Measurements from ENCODE around the gene HIBADH. TPM values are rescaled to one million over a fixed set of nuclear protein-coding genes. Genes with fewer than 3 reads are reported as not detected.

Gene HIBADH
- total and polyA plus RNA-seq, 10 donors = 12.4 to 38.6 (median 22.6) TPM

- H3K27ac ChIP-seq = no peak overlapping the region
- H3K4me1 ChIP-seq = no peaks in the 10 kb centered on the region
- H3K36me3 ChIP-seq = peaks cover 0 to 44% (median 6%) of the 10 kb centered on the region in 6 donors
- no peaks in the 10 kb centered on the region for H3K27me3 ChIP-seq (replicated peaks in 1 of 7)
- WGBS, 5 donors = 82 to 92% (median 90%) methylated on average over 1 of the region's 1 CpG
- intact Hi-C loops (cut with DNase I; ENCODE audit: low total_unique reads) = no loop called here
- no peak overlapping the region for H3K4me3 ChIP-seq
- no peaks in the 10 kb centered on the region for H3K9me3 ChIP-seq
- TF ChIP-seq CTCF (IDR thresholded peaks at IDR 0.05 in 8 of 11, conservative IDR thresholded peaks at IDR 0.05 in 3 of 11) = no peak
- TF ChIP-seq POLR2A (IDR thresholded peaks at IDR 0.05) = no peak
- TF ChIP-seq POLR2AphosphoS5 (IDR thresholded peaks at IDR 0.05) = no peak
- no peak for DNase-seq
Observed at GRCh38 chr7:27532314-27532713, 130.4 kb downstream of the HIBADH start.

GRCh38 chr7:27527348-27527714, 135.4 kb downstream of the HIBADH start:
- WGBS, 5 donors = 70 to 90% (median 80%) methylated on average over 2 of the region's 2 CpGs
- Histone ChIP-seq H3K27me3 (replicated peaks in 1 of 7) (no peaks in the 10 kb centered on the region), H3K36me3 (peaks cover 2 to 82% (median 13%) of the 10 kb centered on the region in 6 donors), H3K9me3 (no peaks in the 10 kb centered on the region), H3K4me1 (no peaks in the 10 kb centered on the region), H3K4me3 (no peak overlapping the region), H3K27ac (no peak overlapping the region)
- TF ChIP-seq POLR2AphosphoS5 (IDR thresholded peaks at IDR 0.05) (no peak), CTCF (IDR thresholded peaks at IDR 0.05 in 8 of 11, conservative IDR thresholded peaks at IDR 0.05 in 3 of 11) (no peak), POLR2A (IDR thresholded peaks at IDR 0.05) (no peak)
- DNase-seq = no peak
- intact Hi-C loops (cut with DNase I; ENCODE audit: low total_unique reads) = no loop called here

- Histone ChIP-seq H3K4me3 (no peak overlapping the region), H3K27me3 (replicated peaks in 1 of 7) (no peaks in the 10 kb centered on the region), H3K4me1 (no peaks in the 10 kb centered on the region), H3K9me3 (no peaks in the 10 kb centered on the region), H3K36me3 (peaks cover 0 to 81% (median 13%) of the 10 kb centered on the region in 6 donors), H3K27ac (no peak overlapping the region)
- no peak for TF ChIP-seq POLR2A (IDR thresholded peaks at IDR 0.05)
- no peak for TF ChIP-seq POLR2AphosphoS5 (IDR thresholded peaks at IDR 0.05)
- WGBS, 5 donors = 52 to 85% (median 70%) methylated on average over 1 of the region's 1 CpG
- no peak for DNase-seq
- intact Hi-C loops (cut with DNase I; ENCODE audit: low total_unique reads) = no loop called here
Observed at GRCh38 chr7:27526611-27527347, 135.9 kb downstream of the HIBADH start.

- Histone ChIP-seq H3K36me3 (peaks cover 0 to 75% (median 13%) of the 10 kb centered on the region in 6 donors), H3K4me1 (no peaks in the 10 kb centered on the region)
- WGBS, 5 donors = 94 to 97% (median 97%) methylated on average over 5 of the region's 5 CpGs
Observed at GRCh38 chr7:27526131-27526530, 136.6 kb downstream of the HIBADH start.

More at GRCh38 chr7:27526131-27526530, 136.6 kb downstream of the HIBADH start:
- Histone ChIP-seq H3K9me3 (no peaks in the 10 kb centered on the region), H3K27ac (no peak overlapping the region), H3K4me3 (no peak overlapping the region), H3K27me3 (replicated peaks in 1 of 7) (no peaks in the 10 kb centered on the region)
- intact Hi-C loops (cut with DNase I; ENCODE audit: low total_unique reads) = no loop called here
- DNase-seq = no peak
- no peak for TF ChIP-seq POLR2AphosphoS5 (IDR thresholded peaks at IDR 0.05)
- TF ChIP-seq POLR2A (IDR thresholded peaks at IDR 0.05) = no peak
- no peak for TF ChIP-seq CTCF (IDR thresholded peaks at IDR 0.05 in 8 of 11, conservative IDR thresholded peaks at IDR 0.05 in 3 of 11)
